GM12878 (cell line): ENCODE results near the gene ASMTL. TPM values are rescaled to one million over a fixed set of nuclear protein-coding genes. Genes with fewer than 3 reads are reported as not detected.

Experiments used
- ATAC-seq: fragments of 200-7000 bp; cut with Tn5 transposase; 3 replicates; pipeline ENCODE4 v1.9.1; 2020; ENCODE audit warnings: mild to moderate bottlenecking, moderate library complexity
- BruUV-seq: library from RNA; stranded (reverse); fragments of 400-500 nt; replicated peaks from 2 replicates; lab custom pipeline; 2021; lab: Mats Ljungman, UMichigan
- CTCF ChIA-PET: fragments of 300-600 bp; sonication (Branson Sonifier 250); formaldehyde crosslinking; extraction: SDS; loops from one replicate; lab custom pipeline; 2021; ENCODE audit warnings: inconsistent platforms; lab: Yijun Ruan, JAX
- POLR2A ChIA-PET: fragments of 350-600 bp; formaldehyde crosslinking; extraction: SDS; loops from one replicate; lab custom pipeline; 2021; ENCODE audit warnings: inconsistent platforms; lab: Charles Lee
- RAD21 ChIA-PET: fragments of 300-600 bp; sonication (Branson Sonifier 250); formaldehyde crosslinking; loops from one replicate; lab custom pipeline; 2023; ENCODE audit warnings: antibody characterized with exemption; ENCODE audit not compliant: unreplicated experiment; lab: Charles Lee
- SMC1A ChIA-PET: fragments of 300-600 bp; sonication (Branson Sonifier 250); formaldehyde crosslinking; loops from one replicate; lab custom pipeline; 2023; ENCODE audit not compliant: unreplicated experiment, uncharacterized antibody; lab: Charles Lee
- DNase-seq: peaks from one replicate; pipeline ENCODE4 v3.0.0-alpha.2; 2011; ENCODE audit warnings: low read depth, low spot score
- FAIRE-seq: peaks from 3 replicates; lab custom pipeline; 2011; peaks lifted over from hg19 to GRCh38; lab: Jason Lieb, UNC
- H2AFZ ChIP-seq: 2 replicates; pipeline ENCODE4 v1.6.0; 2011; ENCODE audit warnings: low read depth, low read length, control low read depth; ENCODE audit not compliant: control insufficient read depth
- H3K27ac ChIP-seq: 2 replicates; pipeline ENCODE4 v1.5.1; 2011; ENCODE audit warnings: control low read depth; ENCODE audit not compliant: control insufficient read depth, insufficient read depth
- H3K27me3 ChIP-seq, 2 experiments: replicated peaks in 1 of 2; 2 replicates each; pipeline versions ENCODE4 v1.6.0 to v1.6.1; 2011; ENCODE audit warnings: low read length in 1 of 2; ENCODE audit not compliant: control insufficient read depth in 2 of 2, insufficient read depth in 2 of 2
- H3K36me3 ChIP-seq, 2 experiments: 2 replicates each; pipeline ENCODE4 v1.5.1; 2011; ENCODE audit warnings: low read length in 1 of 2; ENCODE audit not compliant: control insufficient read depth in 2 of 2, insufficient read depth in 2 of 2
- H3K4me1 ChIP-seq: 2 replicates; pipeline ENCODE4 v1.6.1; 2011; ENCODE audit warnings: mild to moderate bottlenecking, low read length, moderate library complexity, mixed read lengths; ENCODE audit not compliant: control insufficient read depth, insufficient read depth
- H3K4me2 ChIP-seq: 2 replicates; pipeline ENCODE4 v1.6.0; 2011; ENCODE audit warnings: control low read depth; ENCODE audit not compliant: control insufficient read depth, insufficient read depth
- H3K4me3 ChIP-seq: fragments of 200-600 bp; sonication (generic); 2 replicates; pipeline ENCODE4 v1.5.1; 2016
- H3K79me2 ChIP-seq: 2 replicates; pipeline ENCODE4 v1.6.0; 2011; ENCODE audit warnings: low read length; ENCODE audit not compliant: control insufficient read depth, insufficient read depth
- H3K9ac ChIP-seq: 2 replicates; pipeline ENCODE4 v1.8.0; 2011; ENCODE audit warnings: low read length, control low read depth, mixed read lengths; ENCODE audit not compliant: control insufficient read depth, insufficient read depth
- H3K9me3 ChIP-seq: replicated peaks from 3 replicates; pipeline ENCODE4 v1.5.1; 2011; ENCODE audit warnings: mild to moderate bottlenecking, low read length; ENCODE audit not compliant: control insufficient read depth, insufficient read depth
- H4K20me1 ChIP-seq: 2 replicates; pipeline ENCODE4 v1.6.0; 2011; ENCODE audit not compliant: control insufficient read depth, insufficient read depth
- CHD1 ChIP-seq: IDR thresholded peaks from 2 replicates; pipeline ENCODE4 v1.6.1; 2012; ENCODE audit warnings: low read depth, low read length, improper control_type of control experiment
- GABPA ChIP-seq: IDR thresholded peaks from 2 replicates; pipeline ENCODE4 v1.6.1; 2014; ENCODE audit warnings: antibody characterized with exemption, low read depth, mild to moderate bottlenecking, inconsistent platforms
- IKZF2 ChIP-seq, 2 experiments: fragments of 450-650 bp; IDR thresholded peaks; 2 replicates each; pipeline ENCODE4 v1.6.1; 2017; ENCODE audit warnings: mild to moderate bottlenecking in 2 of 2, moderate library complexity in 2 of 2
- NFXL1 ChIP-seq: fragments of 450-650 bp; IDR thresholded peaks from 2 replicates; pipeline ENCODE4 v1.6.1; 2017; ENCODE audit warnings: antibody characterized with exemption, mild to moderate bottlenecking, borderline replicate concordance
- PAX8 ChIP-seq: fragments of 450-650 bp; IDR thresholded peaks from 2 replicates; pipeline ENCODE4 v1.6.1; 2017; ENCODE audit warnings: mild to moderate bottlenecking, moderate library complexity
- SP1 ChIP-seq: IDR thresholded peaks from one replicate; pipeline ENCODE4 v1.6.1; 2011; ENCODE audit warnings: low read depth, low read length
- TBL1XR1 ChIP-seq: IDR thresholded peaks from 2 replicates; pipeline ENCODE4 v1.6.1; 2012; ENCODE audit warnings: low read depth, low read length, improper control_type of control experiment
- TCF7 ChIP-seq: IDR thresholded peaks from 2 replicates; pipeline ENCODE4 v1.6.1; 2014; ENCODE audit warnings: antibody characterized with exemption, borderline replicate concordance
- YY1 ChIP-seq: IDR thresholded peaks from 2 replicates; pipeline ENCODE4 v1.6.1; 2011; ENCODE audit warnings: low read depth, mild to moderate bottlenecking, low read length
- WGBS: methylation state at CpG from one replicate; pipeline ENCODE4 v1.1.6; 2016; ENCODE audit warnings: low lambda C conversion rate; ENCODE audit not compliant: insufficient replicate concordance, insufficient coverage; ENCODE audit errors: missing lambda C conversion rate; 5-methylcytosine and 5-hydroxymethylcytosine counted together
- in situ Hi-C: fragments of 300-500 bp; cut with MboI; formaldehyde crosslinking; loops from 9 replicates; pipeline ENCODE4 v1.14.3; 2018; ENCODE audit warnings: mixed read lengths
- intact Hi-C: fragments of 100-400 bp; cut with micrococcal nuclease; formaldehyde crosslinking; loops from one replicate; pipeline ENCODE4 v1.14.2; 2022; ENCODE audit not compliant: unreplicated experiment
- polyA plus RNA-seq, 11 experiments: library from polyadenylated mRNA; depleted of rRNA in 4 of 11; unstranded in 6 of 11; stranded (reverse) in 5 of 11; fragments of >200 nt; fragmentation: Nextera tagmentation in 4 of 11; fragmentation: Illumina TruSeq in 1 of 11; extraction: Ambion mirVana in 4 of 11; extraction: Trizol in 1 of 11; gene quantifications; 1 replicate in 1 of 11; 2 replicates in 10 of 11; pipeline versions ENCODE4 v1.2.1 to v1.2.3, GENCODE V29; 2011 to 2016; ENCODE audit warnings: inconsistent platforms in 2 of 11, missing spikeins in 2 of 11, low read depth in 1 of 11
- total RNA-seq, 4 experiments: library from RNA; depleted of rRNA in 3 of 4; stranded (reverse); fragments of >200 nt in 3 of 4; fragmentation: Illumina TruSeq in 1 of 4; extraction: Trizol in 1 of 4; gene quantifications; 2 replicates each; pipeline versions ENCODE4 v1.2.1 to v1.2.3, GENCODE V29; 2013 to 2021
- TF ChIP-seq, protein P1 (sequence below): fragments of 450-650 bp; formaldehyde crosslinking; IDR thresholded peaks from 2 replicates; pipeline ENCODE4 v1.5.0; 2022; ENCODE audit warnings: mild to moderate bottlenecking, missing genetic modification characterization
- TF ChIP-seq, protein P2 (sequence below): fragments of 450-650 bp; IDR thresholded peaks from 2 replicates; pipeline ENCODE4 v1.6.1; 2017; ENCODE audit warnings: mild to moderate bottlenecking
- TF ChIP-seq, protein P3 (sequence below): fragments of 150-350 bp; IDR thresholded peaks from 2 replicates; pipeline ENCODE4 v1.6.1; 2016; ENCODE audit warnings: low read depth, low read length
- TF ChIP-seq, protein P4 (sequence below): fragments of 450-650 bp; IDR thresholded peaks from 2 replicates; pipeline ENCODE4 v1.6.1; 2016; ENCODE audit warnings: mild to moderate bottlenecking

The ASMTL gene
- total and polyA plus RNA-seq, 10 of the 15 experiments (the other 5 are each of a cell fraction or from before 2014, with no cell fraction given) = 1.6 to 51.9 (median 32.1) TPM

DNA sequence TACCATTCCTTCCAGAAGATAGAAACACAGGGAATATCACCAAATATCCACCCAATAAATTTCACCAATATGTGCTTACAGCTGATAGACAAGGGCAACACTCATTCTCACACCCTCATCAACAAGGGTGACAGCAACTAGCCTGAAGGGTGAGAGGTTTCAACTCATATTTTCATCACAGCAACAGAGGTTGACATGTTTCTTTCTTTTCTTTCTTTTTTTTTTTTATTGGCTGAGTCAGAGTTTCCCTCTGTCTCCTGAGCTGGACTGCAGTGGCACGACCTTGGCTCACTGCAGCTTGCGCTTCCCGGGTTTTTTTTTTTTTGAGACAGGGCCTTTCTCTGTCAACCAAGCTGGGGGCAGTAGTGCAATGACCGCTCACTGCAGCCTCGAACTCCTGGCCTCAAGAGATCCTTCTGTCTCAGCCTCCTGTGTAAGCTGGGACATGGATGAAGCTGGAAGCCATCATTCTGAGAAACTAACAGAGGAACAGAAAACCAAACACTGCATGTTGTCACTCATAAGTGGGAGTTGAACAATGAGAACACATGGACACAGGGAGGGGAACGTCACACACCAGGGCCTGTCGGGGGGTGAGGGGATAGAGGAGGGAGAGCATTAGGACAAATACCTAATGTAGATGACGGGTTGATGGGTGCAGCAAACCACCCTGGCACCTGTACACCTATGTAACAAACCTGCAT is 27.5 kb upstream of the ASMTL start:
- intact Hi-C loops (loop anchor here (2.0 to 5.0 kb wide), 3 partner anchors 42 to 102 kb away; partner anchors contain the start of gene P2RY8), in situ Hi-C loops (no loop called here)
- Histone ChIP-seq H3K27me3 (no peaks in the 10 kb centered on the region), H3K4me1 (peaks cover 52% of the 10 kb centered on the region), H4K20me1 (no peaks in the 10 kb centered on the region), H3K36me3 (peaks cover 2 to 6% of the 10 kb centered on the region in 2 experiments; a peak in 3 of 4 replicates), H2AFZ (no peak overlapping the region), H3K9ac (peak overlapping the region; percentile 56), H3K79me2 (peaks cover 30% of the 10 kb centered on the region), H3K4me3 (no peak overlapping the region), H3K9me3 (peaks cover 2% of the 10 kb centered on the region), H3K4me2 (peak overlapping the region; percentile 73; the same call in 1 of the 2 replicates), H3K27ac (peak overlapping the region; percentile 96)
- CTCF ChIA-PET = no interaction called here
- SMC1A ChIA-PET = no interaction called here
- 18% methylated on average over 8 of the region's 8 CpGs for WGBS
- FAIRE-seq (no peak), DNase-seq (no peak), ATAC-seq (peak; percentile 2)
- RAD21 ChIA-PET = no interaction called here
- BruUV-seq = no TSS peak
- POLR2A ChIA-PET = no interaction called here
- TF ChIP-seq, protein P1, sequence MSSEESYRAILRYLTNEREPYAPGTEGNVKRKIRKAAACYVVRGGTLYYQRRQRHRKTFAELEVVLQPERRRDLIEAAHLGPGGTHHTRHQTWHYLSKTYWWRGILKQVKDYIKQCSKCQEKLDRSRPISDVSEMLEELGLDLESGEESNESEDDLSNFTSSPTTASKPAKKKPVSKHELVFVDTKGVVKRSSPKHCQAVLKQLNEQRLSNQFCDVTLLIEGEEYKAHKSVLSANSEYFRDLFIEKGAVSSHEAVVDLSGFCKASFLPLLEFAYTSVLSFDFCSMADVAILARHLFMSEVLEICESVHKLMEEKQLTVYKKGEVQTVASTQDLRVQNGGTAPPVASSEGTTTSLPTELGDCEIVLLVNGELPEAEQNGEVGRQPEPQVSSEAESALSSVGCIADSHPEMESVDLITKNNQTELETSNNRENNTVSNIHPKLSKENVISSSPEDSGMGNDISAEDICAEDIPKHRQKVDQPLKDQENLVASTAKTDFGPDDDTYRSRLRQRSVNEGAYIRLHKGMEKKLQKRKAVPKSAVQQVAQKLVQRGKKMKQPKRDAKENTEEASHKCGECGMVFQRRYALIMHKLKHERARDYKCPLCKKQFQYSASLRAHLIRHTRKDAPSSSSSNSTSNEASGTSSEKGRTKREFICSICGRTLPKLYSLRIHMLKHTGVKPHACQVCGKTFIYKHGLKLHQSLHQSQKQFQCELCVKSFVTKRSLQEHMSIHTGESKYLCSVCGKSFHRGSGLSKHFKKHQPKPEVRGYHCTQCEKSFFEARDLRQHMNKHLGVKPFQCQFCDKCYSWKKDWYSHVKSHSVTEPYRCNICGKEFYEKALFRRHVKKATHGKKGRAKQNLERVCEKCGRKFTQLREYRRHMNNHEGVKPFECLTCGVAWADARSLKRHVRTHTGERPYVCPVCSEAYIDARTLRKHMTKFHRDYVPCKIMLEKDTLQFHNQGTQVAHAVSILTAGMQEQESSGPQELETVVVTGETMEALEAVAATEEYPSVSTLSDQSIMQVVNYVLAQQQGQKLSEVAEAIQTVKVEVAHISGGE = no peak
- TF ChIP-seq NFXL1 (no peak), IKZF2 (IDR thresholded peaks at IDR 0.05) (peak in 1 of 2 experiments; percentile 8; a peak in 1 of 4 replicates), CHD1 (no peak), YY1 (0 out of 2 replicates have a peak, but pooled peaks have one; percentile 9), SP1 (no peak), GABPA (no peak), TCF7 (no peak), TBL1XR1 (no peak), PAX8 (no peak)
- TF ChIP-seq, protein P2, sequence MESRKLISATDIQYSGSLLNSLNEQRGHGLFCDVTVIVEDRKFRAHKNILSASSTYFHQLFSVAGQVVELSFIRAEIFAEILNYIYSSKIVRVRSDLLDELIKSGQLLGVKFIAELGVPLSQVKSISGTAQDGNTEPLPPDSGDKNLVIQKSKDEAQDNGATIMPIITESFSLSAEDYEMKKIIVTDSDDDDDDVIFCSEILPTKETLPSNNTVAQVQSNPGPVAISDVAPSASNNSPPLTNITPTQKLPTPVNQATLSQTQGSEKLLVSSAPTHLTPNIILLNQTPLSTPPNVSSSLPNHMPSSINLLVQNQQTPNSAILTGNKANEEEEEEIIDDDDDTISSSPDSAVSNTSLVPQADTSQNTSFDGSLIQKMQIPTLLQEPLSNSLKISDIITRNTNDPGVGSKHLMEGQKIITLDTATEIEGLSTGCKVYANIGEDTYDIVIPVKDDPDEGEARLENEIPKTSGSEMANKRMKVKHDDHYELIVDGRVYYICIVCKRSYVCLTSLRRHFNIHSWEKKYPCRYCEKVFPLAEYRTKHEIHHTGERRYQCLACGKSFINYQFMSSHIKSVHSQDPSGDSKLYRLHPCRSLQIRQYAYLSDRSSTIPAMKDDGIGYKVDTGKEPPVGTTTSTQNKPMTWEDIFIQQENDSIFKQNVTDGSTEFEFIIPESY = no peak
- TF ChIP-seq, protein P3, sequence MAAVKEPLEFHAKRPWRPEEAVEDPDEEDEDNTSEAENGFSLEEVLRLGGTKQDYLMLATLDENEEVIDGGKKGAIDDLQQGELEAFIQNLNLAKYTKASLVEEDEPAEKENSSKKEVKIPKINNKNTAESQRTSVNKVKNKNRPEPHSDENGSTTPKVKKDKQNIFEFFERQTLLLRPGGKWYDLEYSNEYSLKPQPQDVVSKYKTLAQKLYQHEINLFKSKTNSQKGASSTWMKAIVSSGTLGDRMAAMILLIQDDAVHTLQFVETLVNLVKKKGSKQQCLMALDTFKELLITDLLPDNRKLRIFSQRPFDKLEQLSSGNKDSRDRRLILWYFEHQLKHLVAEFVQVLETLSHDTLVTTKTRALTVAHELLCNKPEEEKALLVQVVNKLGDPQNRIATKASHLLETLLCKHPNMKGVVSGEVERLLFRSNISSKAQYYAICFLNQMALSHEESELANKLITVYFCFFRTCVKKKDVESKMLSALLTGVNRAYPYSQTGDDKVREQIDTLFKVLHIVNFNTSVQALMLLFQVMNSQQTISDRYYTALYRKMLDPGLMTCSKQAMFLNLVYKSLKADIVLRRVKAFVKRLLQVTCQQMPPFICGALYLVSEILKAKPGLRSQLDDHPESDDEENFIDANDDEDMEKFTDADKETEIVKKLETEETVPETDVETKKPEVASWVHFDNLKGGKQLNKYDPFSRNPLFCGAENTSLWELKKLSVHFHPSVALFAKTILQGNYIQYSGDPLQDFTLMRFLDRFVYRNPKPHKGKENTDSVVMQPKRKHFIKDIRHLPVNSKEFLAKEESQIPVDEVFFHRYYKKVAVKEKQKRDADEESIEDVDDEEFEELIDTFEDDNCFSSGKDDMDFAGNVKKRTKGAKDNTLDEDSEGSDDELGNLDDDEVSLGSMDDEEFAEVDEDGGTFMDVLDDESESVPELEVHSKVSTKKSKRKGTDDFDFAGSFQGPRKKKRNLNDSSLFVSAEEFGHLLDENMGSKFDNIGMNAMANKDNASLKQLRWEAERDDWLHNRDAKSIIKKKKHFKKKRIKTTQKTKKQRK = no peak
- TF ChIP-seq, protein P4, sequence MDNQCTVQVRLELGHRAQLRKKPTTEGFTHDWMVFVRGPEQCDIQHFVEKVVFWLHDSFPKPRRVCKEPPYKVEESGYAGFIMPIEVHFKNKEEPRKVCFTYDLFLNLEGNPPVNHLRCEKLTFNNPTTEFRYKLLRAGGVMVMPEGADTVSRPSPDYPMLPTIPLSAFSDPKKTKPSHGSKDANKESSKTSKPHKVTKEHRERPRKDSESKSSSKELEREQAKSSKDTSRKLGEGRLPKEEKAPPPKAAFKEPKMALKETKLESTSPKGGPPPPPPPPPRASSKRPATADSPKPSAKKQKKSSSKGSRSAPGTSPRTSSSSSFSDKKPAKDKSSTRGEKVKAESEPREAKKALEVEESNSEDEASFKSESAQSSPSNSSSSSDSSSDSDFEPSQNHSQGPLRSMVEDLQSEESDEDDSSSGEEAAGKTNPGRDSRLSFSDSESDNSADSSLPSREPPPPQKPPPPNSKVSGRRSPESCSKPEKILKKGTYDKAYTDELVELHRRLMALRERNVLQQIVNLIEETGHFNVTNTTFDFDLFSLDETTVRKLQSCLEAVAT = 0 out of 2 replicates have a peak, but pooled peaks have one; percentile 25
